OCI-LY1 (cell line): ENCODE results near the gene LEMD3.

Experiments
- H2AFZ ChIP-seq: fragments of 200-600 bp; sonication (generic), shearing (Covaris generic); 2 replicates; pipeline ENCODE4 v1.6.0; 2014; ENCODE audit warnings: antibody characterized with exemption, mild to moderate bottlenecking, low read length
- H3F3A ChIP-seq: fragments of 200-600 bp; sonication (generic), shearing (Covaris generic); 2 replicates; pipeline ENCODE4 v1.6.0; 2014; ENCODE audit warnings: mild to moderate bottlenecking, antibody characterized with exemption, low read length, moderate library complexity; ENCODE audit not compliant: insufficient read depth
- H3K27ac ChIP-seq: fragments of 200-600 bp; sonication (generic); 2 replicates; pipeline ENCODE4 v1.5.1; 2014; ENCODE audit warnings: low read length, mixed run types, mild to moderate bottlenecking, low read depth; ENCODE audit not compliant: poor library complexity, severe bottlenecking
- H3K27me3 ChIP-seq: fragments of 200-600 bp; sonication (generic); 2 replicates; pipeline ENCODE4 v1.6.0; 2014; ENCODE audit warnings: antibody characterized with exemption, mild to moderate bottlenecking, low read length, moderate library complexity; ENCODE audit not compliant: insufficient read depth
- H3K36me3 ChIP-seq: fragments of 200-600 bp; sonication (generic); 2 replicates; pipeline ENCODE4 v1.6.1; 2014; ENCODE audit warnings: mild to moderate bottlenecking, antibody characterized with exemption, low read length, moderate library complexity, mixed read lengths; ENCODE audit not compliant: insufficient read depth
- H3K4me1 ChIP-seq: fragments of 200-600 bp; sonication (generic); 2 replicates; pipeline ENCODE4 v1.5.1; 2014; ENCODE audit warnings: mild to moderate bottlenecking, low read length, moderate library complexity; ENCODE audit not compliant: insufficient read depth, severe bottlenecking
- H3K4me2 ChIP-seq: fragments of 200-600 bp; sonication (generic), shearing (Covaris generic); 2 replicates; pipeline ENCODE4 v1.6.1; 2014; ENCODE audit warnings: low read length
- H3K4me3 ChIP-seq: fragments of 200-600 bp; sonication (generic); 2 replicates; pipeline ENCODE4 v1.5.1; 2014; ENCODE audit warnings: low read length, low read depth, mild to moderate bottlenecking, mixed read lengths; ENCODE audit not compliant: poor library complexity, severe bottlenecking
- H3K79me2 ChIP-seq: fragments of 200-600 bp; shearing (Covaris generic); 2 replicates; pipeline ENCODE4 v1.6.1; 2016; ENCODE audit warnings: mixed run types, low read length, mixed read lengths; ENCODE audit not compliant: insufficient read depth
- H3K9ac ChIP-seq: fragments of 200-600 bp; sonication (generic), shearing (Covaris generic); 2 replicates; pipeline ENCODE4 v1.6.1; 2014; ENCODE audit warnings: mild to moderate bottlenecking, low read length, mixed read lengths
- H3K9me2 ChIP-seq: fragments of 200-600 bp; sonication (generic), shearing (Covaris generic); 2 replicates; pipeline ENCODE4 v1.6.1; 2014; ENCODE audit warnings: low read depth, mild to moderate bottlenecking, low read length, mixed read lengths
- H3K9me3 ChIP-seq: fragments of 200-600 bp; shearing (Covaris generic); 2 replicates; pipeline ENCODE4 v1.6.1; 2014; ENCODE audit warnings: low read length, mixed read lengths
- H4K20me1 ChIP-seq: fragments of 200-600 bp; sonication (generic), shearing (Covaris generic); 2 replicates; pipeline ENCODE4 v1.6.0; 2016; ENCODE audit warnings: mild to moderate bottlenecking, low read length; ENCODE audit not compliant: insufficient read depth
- EZH2 ChIP-seq: fragments of 200-600 bp; sonication (generic), shearing (Covaris generic); IDR thresholded peaks from 2 replicates; pipeline ENCODE4 v1.8.0; 2017; ENCODE audit warnings: borderline replicate concordance, mixed run types, mild to moderate bottlenecking, antibody characterized with exemption, low read length, moderate library complexity, mixed read lengths
- TF ChIP-seq, protein P1 (sequence below): fragments of 200-600 bp; sonication (generic), shearing (Covaris generic); IDR thresholded peaks from 2 replicates; pipeline ENCODE4 v1.5.1; 2017; ENCODE audit warnings: mild to moderate bottlenecking, antibody characterized with exemption, low read length, moderate library complexity, mixed read lengths

LEMD3 gene

DNA sequence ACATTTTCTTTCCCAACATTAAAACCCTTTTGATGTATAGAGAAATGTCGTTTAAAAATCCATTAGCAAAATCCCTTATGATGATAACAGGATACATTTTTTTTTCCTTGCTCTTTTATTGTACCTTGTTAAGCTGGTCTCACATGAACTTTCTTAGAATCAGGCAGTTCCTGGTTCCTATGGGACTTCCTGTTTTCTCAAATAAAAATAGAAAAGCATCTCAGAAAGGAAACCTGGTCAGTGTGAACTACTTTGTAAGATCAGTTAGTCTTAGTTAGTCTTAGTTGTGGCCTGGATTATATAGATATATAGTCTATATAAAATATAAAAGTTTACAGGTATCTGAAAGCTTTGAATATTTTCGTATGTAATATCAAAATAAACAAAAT lies 40.3 kb downstream of the LEMD3 start:
- H3K4me2 ChIP-seq: no peak overlapping the region
- H3K27ac ChIP-seq: peak overlapping the region; percentile 30

DNA sequence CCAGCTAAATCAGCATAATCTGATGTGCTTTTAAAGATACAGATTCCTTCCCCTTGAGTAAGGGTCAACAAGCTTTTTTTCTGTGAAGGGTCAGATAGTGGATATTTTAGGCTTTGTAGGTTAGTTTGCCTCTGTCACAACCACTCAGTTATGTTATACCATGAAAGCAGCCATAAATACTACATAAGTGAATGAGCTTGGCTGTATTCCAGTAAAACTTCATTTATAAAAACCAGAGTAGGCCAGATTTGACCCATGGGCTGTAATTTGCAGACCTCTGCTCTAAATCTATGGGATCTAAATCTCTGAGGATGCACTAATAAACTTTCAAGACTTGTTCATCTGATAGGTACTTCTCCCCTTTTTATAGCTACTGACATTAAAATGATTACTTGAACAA lies 47.7 kb downstream of the LEMD3 start:
- Histone ChIP-seq H3K9me2 (no peaks in the 10 kb centered on the region), H3K27ac (no peak overlapping the region), H3K79me2 (no peaks in the 10 kb centered on the region), H3K9ac (no peak overlapping the region), H3K4me1 (no peaks in the 10 kb centered on the region), H4K20me1 (no peaks in the 10 kb centered on the region), H3K27me3 (no peaks in the 10 kb centered on the region), H3K36me3 (peaks cover 42% of the 10 kb centered on the region), H3K4me2 (no peak overlapping the region), H3K4me3 (no peak overlapping the region), H3K9me3 (peaks cover 8% of the 10 kb centered on the region), H2AFZ (no peak overlapping the region), H3F3A (no peaks in the 10 kb centered on the region)
- TF ChIP-seq, protein P1, sequence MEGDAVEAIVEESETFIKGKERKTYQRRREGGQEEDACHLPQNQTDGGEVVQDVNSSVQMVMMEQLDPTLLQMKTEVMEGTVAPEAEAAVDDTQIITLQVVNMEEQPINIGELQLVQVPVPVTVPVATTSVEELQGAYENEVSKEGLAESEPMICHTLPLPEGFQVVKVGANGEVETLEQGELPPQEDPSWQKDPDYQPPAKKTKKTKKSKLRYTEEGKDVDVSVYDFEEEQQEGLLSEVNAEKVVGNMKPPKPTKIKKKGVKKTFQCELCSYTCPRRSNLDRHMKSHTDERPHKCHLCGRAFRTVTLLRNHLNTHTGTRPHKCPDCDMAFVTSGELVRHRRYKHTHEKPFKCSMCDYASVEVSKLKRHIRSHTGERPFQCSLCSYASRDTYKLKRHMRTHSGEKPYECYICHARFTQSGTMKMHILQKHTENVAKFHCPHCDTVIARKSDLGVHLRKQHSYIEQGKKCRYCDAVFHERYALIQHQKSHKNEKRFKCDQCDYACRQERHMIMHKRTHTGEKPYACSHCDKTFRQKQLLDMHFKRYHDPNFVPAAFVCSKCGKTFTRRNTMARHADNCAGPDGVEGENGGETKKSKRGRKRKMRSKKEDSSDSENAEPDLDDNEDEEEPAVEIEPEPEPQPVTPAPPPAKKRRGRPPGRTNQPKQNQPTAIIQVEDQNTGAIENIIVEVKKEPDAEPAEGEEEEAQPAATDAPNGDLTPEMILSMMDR: no peak
- no peak for TF ChIP-seq EZH2

More for the DNA sequence above, 40.3 kb downstream of the LEMD3 start:
- H3K9ac ChIP-seq: no peak overlapping the region
- peaks cover 49% of the 10 kb centered on the region for H3K4me1 ChIP-seq
- H3F3A ChIP-seq: no peaks in the 10 kb centered on the region
- H3K27me3 ChIP-seq: no peaks in the 10 kb centered on the region
- TF ChIP-seq, protein P1: no peak
- no peak for TF ChIP-seq EZH2
- H4K20me1 ChIP-seq: no peaks in the 10 kb centered on the region
- H3K36me3 ChIP-seq: peaks cover 7% of the 10 kb centered on the region; the same call in 1 of the 2 replicates
- peaks cover 34% of the 10 kb centered on the region; the same call in 1 of the 2 replicates for H3K79me2 ChIP-seq
- no peak overlapping the region for H3K4me3 ChIP-seq
- no peak overlapping the region for H2AFZ ChIP-seq
- H3K9me2 ChIP-seq: no peaks in the 10 kb centered on the region
- no peaks in the 10 kb centered on the region for H3K9me3 ChIP-seq

DNA sequence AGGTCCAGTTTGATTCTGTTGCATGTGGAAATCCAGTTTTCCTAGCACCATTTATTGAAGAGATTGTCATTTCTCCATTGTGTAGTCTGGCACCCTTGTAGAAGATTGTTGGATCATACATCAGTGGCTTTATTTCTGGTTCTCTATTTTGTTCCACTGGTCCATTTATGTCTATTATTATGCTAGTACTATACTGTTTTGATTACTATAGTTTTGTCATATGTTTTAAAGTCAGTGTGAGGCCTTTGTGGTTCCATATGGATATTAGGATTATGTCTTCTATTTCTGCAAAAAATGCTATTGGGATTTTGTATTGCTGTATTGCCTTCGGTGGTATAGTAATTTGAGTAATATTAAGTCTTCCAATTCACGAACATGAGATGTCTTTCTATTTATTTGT lies 51.4 kb downstream of the LEMD3 start:
- Histone ChIP-seq H3K36me3 (peaks cover 65% of the 10 kb centered on the region), H4K20me1 (no peaks in the 10 kb centered on the region), H3K4me2 (no peak overlapping the region), H3K27me3 (no peaks in the 10 kb centered on the region), H3K27ac (no peak overlapping the region), H2AFZ (no peak overlapping the region), H3K79me2 (no peaks in the 10 kb centered on the region), H3K9me3 (peaks cover 8% of the 10 kb centered on the region), H3K9ac (no peak overlapping the region), H3K4me1 (no peaks in the 10 kb centered on the region), H3F3A (no peaks in the 10 kb centered on the region), H3K9me2 (no peaks in the 10 kb centered on the region), H3K4me3 (no peak overlapping the region)
- TF ChIP-seq EZH2: no peak
- TF ChIP-seq, protein P1: no peak
